ENCODE measurements around the gene ABCG1.

- TF ChIP-seq CTCF (IDR thresholded peaks at IDR 0.05) (no peak), POLR2A (IDR thresholded peaks at IDR 0.05) (no peak)
Measured at GRCh38 chr21:42311816-42312625, 93.1 kb downstream of the ABCG1 start.
